ENCODE data around the gene TGFBR3.
A peak's percentile ranks its signal among the peaks of the same experiment; 100 is the strongest.
"Not testable (repeated sequence)": the region's sequence is repeated elsewhere in the genome, so short reads cannot be mapped to it uniquely, and the experiment has no call there.

TGFBR3 gene

GRCh38 chr1:91883470-91883869 is 2.5 kb downstream of the TGFBR3 start:
- DNase-seq, result no peak

- no peak for DNase-seq
Observed at GRCh38 chr1:91881280-91881679, 4.7 kb downstream of the TGFBR3 start.

GRCh38 chr1:91879733-91880132 is 6.2 kb downstream of the TGFBR3 start:
- DNase-seq, result no peak

GRCh38 chr1:91877574-91878208 is 8.3 kb downstream of the TGFBR3 start:
- DNase-seq, result no peak

GRCh38 chr1:91876781-91877573 is 9.0 kb downstream of the TGFBR3 start:
- no peak for DNase-seq

- peak; percentile 48 for DNase-seq
Observed at GRCh38 chr1:91876040-91876470, 9.9 kb downstream of the TGFBR3 start.

GRCh38 chr1:91874167-91874566 is 11.8 kb downstream of the TGFBR3 start:
- no peak for DNase-seq

- DNase-seq, result no peak
Observed at GRCh38 chr1:91872559-91873081, 13.3 kb downstream of the TGFBR3 start.

GRCh38 chr1:91872000-91872399 is 14.0 kb downstream of the TGFBR3 start:
- DNase-seq, result no peak

GRCh38 chr1:91870322-91870721 is 15.6 kb downstream of the TGFBR3 start:
- DNase-seq, result no peak

GRCh38 chr1:91866425-91866824 is 19.5 kb downstream of the TGFBR3 start:
- no peak for DNase-seq

- DNase-seq, result no peak
Observed at GRCh38 chr1:91864017-91864700, 21.8 kb downstream of the TGFBR3 start.

GRCh38 chr1:91863498-91863897 is 22.5 kb downstream of the TGFBR3 start:
- no peak for DNase-seq

- DNase-seq, result no peak
Observed at GRCh38 chr1:91862120-91862519, 23.8 kb downstream of the TGFBR3 start.

- DNase-seq, result no peak
Observed at GRCh38 chr1:91857557-91858239, 28.3 kb downstream of the TGFBR3 start.

- no peak for DNase-seq
Observed at GRCh38 chr1:91856996-91857395, 29.0 kb downstream of the TGFBR3 start.

GRCh38 chr1:91854852-91855534 is 31.0 kb downstream of the TGFBR3 start:
- DNase-seq, result no peak

- no peak for DNase-seq
Observed at GRCh38 chr1:91853397-91853796, 32.6 kb downstream of the TGFBR3 start.

- DNase-seq, result not testable (repeated sequence)
Observed at GRCh38 chr1:91852011-91852410, 33.9 kb downstream of the TGFBR3 start.

GRCh38 chr1:91851130-91852010 is 34.6 kb downstream of the TGFBR3 start:
- DNase-seq, result no peak

- DNase-seq, result no peak
Observed at GRCh38 chr1:91850708-91851107, 35.2 kb downstream of the TGFBR3 start.

Measured in stimulated activated CD4-positive, alpha-beta T cell treated with anti-CD3 and anti-CD28 coated beads, Interleukin-12 subunit alpha, Interleukin-12 subunit beta, amount 100 ng/mL, for 4 hours (primary cell).